Measurements from ENCODE around the gene ABCG2. TPM values are rescaled to one million over a fixed set of nuclear protein-coding genes. Genes with fewer than 3 reads are reported as not detected.

Gene ABCG2
- total RNA-seq, 1 experiment from 2014 or later, result 0.24 TPM

GRCh38 chr4:88077911-88078524 lies 80.4 kb downstream of the ABCG2 start:
- H3K27me3 Mint-ChIP-seq (ENCODE audit: unreplicated experiment), result no peaks in the 10 kb centered on the region
- intact Hi-C loops (cut with micrococcal nuclease; ENCODE audit: unreplicated experiment), result no loop called here
- no peak overlapping the region for H3K27ac Mint-ChIP-seq (ENCODE audit: unreplicated experiment)
- no TSS peak for BruUV-seq (replicated peaks)
- DNase-seq, result no peak
- H3K36me3 Mint-ChIP-seq (ENCODE audit: insufficient read depth, unreplicated experiment), result peaks cover 6% of the 10 kb centered on the region
- TF ChIP-seq CTCF (IDR thresholded peaks at IDR 0.05; ENCODE audit: unreplicated experiment), result no peak
- H3K4me1 Mint-ChIP-seq (ENCODE audit: low read depth, unreplicated experiment), result no peaks in the 10 kb centered on the region
- CTCF ChIA-PET, result no interaction called here
- no peak overlapping the region for H3K4me3 Mint-ChIP-seq (ENCODE audit: low read depth, unreplicated experiment)
- H3K9me3 Mint-ChIP-seq (ENCODE audit: low read depth, unreplicated experiment), result no peaks in the 10 kb centered on the region

- Mint-ChIP-seq H3K27ac (ENCODE audit: unreplicated experiment) (no peak overlapping the region), H3K4me1 (ENCODE audit: low read depth, unreplicated experiment) (no peaks in the 10 kb centered on the region), H3K36me3 (ENCODE audit: insufficient read depth, unreplicated experiment) (peaks cover 24% of the 10 kb centered on the region), H3K4me3 (ENCODE audit: low read depth, unreplicated experiment) (no peak overlapping the region), H3K9me3 (ENCODE audit: low read depth, unreplicated experiment) (no peaks in the 10 kb centered on the region), H3K27me3 (ENCODE audit: unreplicated experiment) (no peaks in the 10 kb centered on the region)
- BruUV-seq (replicated peaks), result no TSS peak
- TF ChIP-seq CTCF (IDR thresholded peaks at IDR 0.05; ENCODE audit: unreplicated experiment), result no peak
- no peak for DNase-seq
- intact Hi-C loops (cut with micrococcal nuclease; ENCODE audit: unreplicated experiment), result no loop called here
- CTCF ChIA-PET, result no interaction called here
These were observed 83.1 kb downstream of the ABCG2 start for GRCh38 chr4:88075336-88075735.

DNA sequence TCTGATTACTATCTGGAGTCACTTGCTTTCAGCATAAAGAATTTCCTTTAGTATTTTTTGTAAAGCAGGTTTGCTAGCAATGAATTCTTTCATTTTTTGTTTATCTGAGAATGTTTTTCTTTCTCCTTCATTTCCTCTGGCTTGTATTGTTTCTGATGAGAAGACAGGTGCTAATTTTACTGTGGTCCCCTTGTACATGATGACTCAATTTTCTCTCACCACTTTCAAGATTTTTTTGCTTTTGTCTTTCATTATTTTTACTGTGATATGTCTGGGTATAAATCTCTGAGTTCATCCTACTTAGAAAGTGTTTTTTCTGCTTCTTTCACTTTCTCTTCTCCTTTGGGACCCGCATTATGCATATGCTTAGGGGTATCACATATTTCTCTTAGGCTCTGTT lies 88.4 kb downstream of the ABCG2 start:
- no peak for TF ChIP-seq CTCF (IDR thresholded peaks at IDR 0.05; ENCODE audit: unreplicated experiment)
- CTCF ChIA-PET, result no interaction called here
- BruUV-seq (replicated peaks), result no TSS peak
- Mint-ChIP-seq H3K4me3 (ENCODE audit: low read depth, unreplicated experiment) (no peak overlapping the region), H3K4me1 (ENCODE audit: low read depth, unreplicated experiment) (no peaks in the 10 kb centered on the region), H3K27me3 (ENCODE audit: unreplicated experiment) (no peaks in the 10 kb centered on the region), H3K9me3 (ENCODE audit: low read depth, unreplicated experiment) (no peaks in the 10 kb centered on the region), H3K36me3 (ENCODE audit: insufficient read depth, unreplicated experiment) (peaks cover 33% of the 10 kb centered on the region), H3K27ac (ENCODE audit: unreplicated experiment) (no peak overlapping the region)
- no peak for DNase-seq
- intact Hi-C loops (cut with micrococcal nuclease; ENCODE audit: unreplicated experiment), result no loop called here

GRCh38 chr4:88064410-88064809 lies 94.0 kb downstream of the ABCG2 start:
- CTCF ChIA-PET, result no interaction called here
- H3K36me3 Mint-ChIP-seq (ENCODE audit: insufficient read depth, unreplicated experiment), result peaks cover 16% of the 10 kb centered on the region
- no peak for DNase-seq
- no peak for TF ChIP-seq CTCF (IDR thresholded peaks at IDR 0.05; ENCODE audit: unreplicated experiment)
- no peak overlapping the region for H3K27ac Mint-ChIP-seq (ENCODE audit: unreplicated experiment)
- H3K9me3 Mint-ChIP-seq (ENCODE audit: low read depth, unreplicated experiment), result no peaks in the 10 kb centered on the region
- no peaks in the 10 kb centered on the region for H3K27me3 Mint-ChIP-seq (ENCODE audit: unreplicated experiment)
- intact Hi-C loops (cut with micrococcal nuclease; ENCODE audit: unreplicated experiment), result no loop called here
- no TSS peak for BruUV-seq (replicated peaks)
- no peak overlapping the region for H3K4me3 Mint-ChIP-seq (ENCODE audit: low read depth, unreplicated experiment)
- H3K4me1 Mint-ChIP-seq (ENCODE audit: low read depth, unreplicated experiment), result no peaks in the 10 kb centered on the region
